Measurements from ENCODE around the gene MIR17HG. TPM values are rescaled to one million over a fixed set of nuclear protein-coding genes. Genes with fewer than 3 reads are reported as not detected.
A peak's percentile ranks its signal among the peaks of the same experiment; 100 is the strongest.

Gene MIR17HG
- 0.10 TPM for polyA plus RNA-seq (2013, experiment 1 of 2)
- polyA plus RNA-seq (2013, experiment 2 of 2): 0.12 TPM

DNA sequence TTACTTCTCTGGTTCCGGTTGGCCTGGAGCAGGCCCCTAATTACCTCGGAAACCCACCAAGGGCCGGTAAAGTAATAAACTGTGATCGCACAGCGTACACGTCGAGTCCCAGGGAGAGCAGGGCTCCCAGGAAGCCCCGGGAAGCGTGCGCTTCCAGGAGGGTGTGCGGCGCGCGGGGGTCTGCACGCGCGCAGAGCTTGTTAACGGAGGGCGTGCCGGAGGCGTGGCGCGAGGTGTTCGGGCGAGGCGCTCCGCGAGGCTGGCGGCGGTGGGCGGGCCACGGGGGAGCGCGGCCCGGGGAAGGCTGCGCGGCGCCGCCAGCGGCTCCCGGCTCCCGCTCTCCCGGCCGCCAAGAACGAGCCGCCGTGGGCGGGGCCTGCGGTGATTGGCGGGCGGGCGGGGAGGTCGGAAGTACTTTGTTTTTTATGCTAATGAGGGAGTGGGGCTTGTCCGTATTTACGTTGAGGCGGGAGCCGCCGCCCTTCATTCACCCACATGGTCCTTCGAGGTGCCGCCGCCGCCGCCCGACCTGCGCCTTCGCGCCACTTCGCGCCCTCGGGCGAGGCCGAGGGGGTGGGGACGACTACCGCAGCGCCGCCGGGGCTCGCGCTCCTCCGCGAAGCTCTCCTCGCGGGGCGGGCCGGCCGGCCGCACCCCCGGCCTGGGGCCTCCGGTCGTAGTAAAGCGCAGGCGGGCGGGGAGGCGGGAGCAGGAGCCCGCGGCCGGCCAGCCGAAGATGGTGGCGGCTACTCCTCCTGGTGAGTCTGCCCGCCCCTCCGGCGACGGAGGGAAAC is at the start of gene MIR17HG:
Gene MIR17HG, plus strand, starts transcription at position 486 of the 794 bp plus-strand sequence.
- no peaks in the 10 kb centered on the region for H3K9me3 ChIP-seq (ENCODE audit: control insufficient read depth, low read length)
- H3K27ac ChIP-seq (ENCODE audit: low read length, poor library complexity, severe bottlenecking): peak within 1 kb of the TSS; percentile 75
- H3K14ac ChIP-seq (ENCODE audit: low read length in 2 of 2): peak within 1 kb of the TSS; percentile 92 to 97
- peak within 1 kb of the TSS in 1 of 2 experiments; percentile 52 for H2BK12ac ChIP-seq (ENCODE audit: low read length in 2 of 2)
- H3K27me3 ChIP-seq (ENCODE audit: control insufficient read depth in 1 of 2, insufficient read depth in 1 of 2, low read length in 2 of 2): peaks cover 0 to 19% of the 10 kb centered on the region in 2 experiments
- H3K18ac ChIP-seq (ENCODE audit: low read depth in 1 of 2, low read length in 2 of 2): peak within 1 kb of the TSS; percentile 98 to 99
- peak within 1 kb of the TSS; percentile 94 to 97 for H3K4me3 ChIP-seq (ENCODE audit: insufficient read depth in 1 of 2, low read depth in 1 of 2, low read length in 2 of 2)
- H3K79me1 ChIP-seq (replicated peaks; ENCODE audit: low read length, poor library complexity, severe bottlenecking): no peaks in the 10 kb centered on the region
- H3K36me3 ChIP-seq (ENCODE audit: control insufficient read depth in 1 of 2, insufficient read depth in 2 of 2, low read depth in 1 of 2, low read length in 2 of 2): peaks cover 6 to 24% of the 10 kb centered on the region in 2 experiments
- H3K23ac ChIP-seq (ENCODE audit: low read length in 2 of 2): peak within 1 kb of the TSS in 1 of 2 experiments; percentile 80
- H2BK120ac ChIP-seq (ENCODE audit: low read depth, low read length): peak within 1 kb of the TSS; percentile 98
- H3K9ac ChIP-seq (ENCODE audit: low read length): peak within 1 kb of the TSS; percentile 91
- H4K8ac ChIP-seq (ENCODE audit: low read length): peak within 1 kb of the TSS; percentile 80
- peak within 1 kb of the TSS; percentile 96 for H2BK5ac ChIP-seq (ENCODE audit: low read depth, low read length, poor library complexity, severe bottlenecking)
- DNase-seq: peak; percentile 86
- H2AFZ ChIP-seq (ENCODE audit: low read depth, low read length): peak within 1 kb of the TSS; percentile 89
- H2BK15ac ChIP-seq (ENCODE audit: low read depth, poor library complexity, severe bottlenecking): peak within 1 kb of the TSS; percentile 99
- under 1% methylated on average over 62 of the region's 103 CpGs for WGBS
- H3K4ac ChIP-seq (ENCODE audit: low read depth in 1 of 2, low read length in 2 of 2): peak within 1 kb of the TSS; percentile 97
- peak within 1 kb of the TSS; percentile 95 for H3K4me2 ChIP-seq (ENCODE audit: low read length, poor library complexity, severe bottlenecking)
- peak within 1 kb of the TSS; percentile 75 for H2AK5ac ChIP-seq (ENCODE audit: low read length, severe bottlenecking)
- H3K4me1 ChIP-seq (ENCODE audit: control insufficient read depth, insufficient read depth, low read depth, low read length): peaks cover 4% of the 10 kb centered on the region
- peak within 1 kb of the TSS; percentile 95 for H4K91ac ChIP-seq (ENCODE audit: low read length)

DNA sequence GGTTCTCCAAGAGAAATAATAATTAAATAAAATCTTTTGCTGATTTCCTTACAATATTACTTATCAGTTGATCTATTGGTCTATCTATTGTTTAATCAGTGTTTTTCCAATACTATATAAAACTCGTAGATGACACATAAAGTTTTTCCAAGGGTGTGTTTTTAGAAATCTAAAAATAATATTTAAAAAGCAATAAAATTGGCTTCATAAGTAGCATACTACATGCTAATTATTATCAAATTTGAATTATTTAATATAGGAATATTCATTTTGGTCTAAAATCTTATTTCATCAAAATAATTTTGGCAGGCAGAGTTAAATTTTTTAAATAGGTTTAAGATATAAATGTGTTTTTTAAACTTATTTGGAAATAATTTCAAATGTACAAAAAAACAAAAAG is 49.4 kb upstream of the MIR17HG start:
- Histone ChIP-seq H2AFZ (ENCODE audit: low read depth, low read length) (no peak overlapping the region), H3K9ac (ENCODE audit: low read length) (no peak overlapping the region), H3K9me3 (ENCODE audit: control insufficient read depth, low read length) (no peaks in the 10 kb centered on the region), H3K27me3 (ENCODE audit: control insufficient read depth in 1 of 2, insufficient read depth in 1 of 2, low read length in 2 of 2) (no peaks in the 10 kb centered on the region), H2BK5ac (ENCODE audit: low read depth, low read length, poor library complexity, severe bottlenecking) (no peak overlapping the region), H2BK120ac (ENCODE audit: low read depth, low read length) (no peak overlapping the region), H3K4me2 (ENCODE audit: low read length, poor library complexity, severe bottlenecking) (no peak overlapping the region), H3K23ac (ENCODE audit: low read length in 2 of 2) (no peak overlapping the region), H3K4ac (ENCODE audit: low read depth in 1 of 2, low read length in 2 of 2) (no peak overlapping the region), H4K8ac (ENCODE audit: low read length) (no peak overlapping the region), H2BK15ac (ENCODE audit: low read depth, poor library complexity, severe bottlenecking) (no peak overlapping the region), H3K27ac (ENCODE audit: low read length, poor library complexity, severe bottlenecking) (no peak overlapping the region), H3K36me3 (ENCODE audit: control insufficient read depth in 1 of 2, insufficient read depth in 2 of 2, low read depth in 1 of 2, low read length in 2 of 2) (no peaks in the 10 kb centered on the region), H2AK5ac (ENCODE audit: low read length, severe bottlenecking) (no peak overlapping the region), H3K14ac (ENCODE audit: low read length in 2 of 2) (no peak overlapping the region), H2BK12ac (ENCODE audit: low read length in 2 of 2) (no peak overlapping the region), H3K4me1 (ENCODE audit: control insufficient read depth, insufficient read depth, low read depth, low read length) (no peaks in the 10 kb centered on the region), H4K91ac (ENCODE audit: low read length) (no peak overlapping the region), H3K4me3 (ENCODE audit: insufficient read depth in 1 of 2, low read depth in 1 of 2, low read length in 2 of 2) (no peak overlapping the region), H3K18ac (ENCODE audit: low read depth in 1 of 2, low read length in 2 of 2) (no peak overlapping the region), H3K79me1 (replicated peaks; ENCODE audit: low read length, poor library complexity, severe bottlenecking) (no peaks in the 10 kb centered on the region)
- DNase-seq: no peak
- WGBS: no CpG with 5 or more reads among the region's 1 CpG

DNA sequence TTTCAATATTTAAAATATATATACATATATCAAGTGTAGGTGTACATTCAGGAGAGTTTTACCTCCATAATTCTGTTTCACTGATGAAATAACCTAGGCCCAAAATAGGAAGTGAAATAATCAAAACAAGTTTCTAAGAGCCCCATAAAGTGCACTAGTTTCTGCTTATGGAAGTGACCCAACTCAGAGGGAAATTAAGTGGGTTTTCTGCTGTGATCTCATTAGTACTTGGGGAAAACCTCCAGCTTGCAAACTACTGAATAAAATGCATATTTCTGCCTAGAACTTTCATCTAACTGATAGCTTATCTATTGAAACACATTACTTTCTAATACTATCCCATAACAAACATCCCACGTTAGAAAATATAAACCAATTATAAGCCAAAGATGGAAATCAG is 45.4 kb upstream of the MIR17HG start:
- no CpG with 5 or more reads among the region's 1 CpG for WGBS
- H3K36me3 ChIP-seq (ENCODE audit: control insufficient read depth in 1 of 2, insufficient read depth in 2 of 2, low read depth in 1 of 2, low read length in 2 of 2): no peaks in the 10 kb centered on the region
- H4K8ac ChIP-seq (ENCODE audit: low read length): no peak overlapping the region
- no peak overlapping the region for H3K9ac ChIP-seq (ENCODE audit: low read length)
- no peak overlapping the region for H3K27ac ChIP-seq (ENCODE audit: low read length, poor library complexity, severe bottlenecking)
- H3K14ac ChIP-seq (ENCODE audit: low read length in 2 of 2): no peak overlapping the region
- H2AK5ac ChIP-seq (ENCODE audit: low read length, severe bottlenecking): no peak overlapping the region
- no peak overlapping the region for H3K18ac ChIP-seq (ENCODE audit: low read depth in 1 of 2, low read length in 2 of 2)
- H3K4me3 ChIP-seq (ENCODE audit: insufficient read depth in 1 of 2, low read depth in 1 of 2, low read length in 2 of 2): no peak overlapping the region
- DNase-seq: no peak
- no peaks in the 10 kb centered on the region for H3K27me3 ChIP-seq (ENCODE audit: control insufficient read depth in 1 of 2, insufficient read depth in 1 of 2, low read length in 2 of 2)
- no peak overlapping the region for H3K23ac ChIP-seq (ENCODE audit: low read length in 2 of 2)
- no peak overlapping the region for H3K4ac ChIP-seq (ENCODE audit: low read depth in 1 of 2, low read length in 2 of 2)
- H2BK5ac ChIP-seq (ENCODE audit: low read depth, low read length, poor library complexity, severe bottlenecking): no peak overlapping the region
- no peak overlapping the region for H2AFZ ChIP-seq (ENCODE audit: low read depth, low read length)
- no peaks in the 10 kb centered on the region for H3K4me1 ChIP-seq (ENCODE audit: control insufficient read depth, insufficient read depth, low read depth, low read length)
- no peak overlapping the region for H4K91ac ChIP-seq (ENCODE audit: low read length)
- H3K4me2 ChIP-seq (ENCODE audit: low read length, poor library complexity, severe bottlenecking): no peak overlapping the region
- no peak overlapping the region for H2BK12ac ChIP-seq (ENCODE audit: low read length in 2 of 2)
- H2BK15ac ChIP-seq (ENCODE audit: low read depth, poor library complexity, severe bottlenecking): no peak overlapping the region
- H3K9me3 ChIP-seq (ENCODE audit: control insufficient read depth, low read length): no peaks in the 10 kb centered on the region
- H2BK120ac ChIP-seq (ENCODE audit: low read depth, low read length): no peak overlapping the region
- no peaks in the 10 kb centered on the region for H3K79me1 ChIP-seq (replicated peaks; ENCODE audit: low read length, poor library complexity, severe bottlenecking)

GRCh38 chr13:91303031-91303430 is 44.5 kb upstream of the MIR17HG start:
- no peak overlapping the region for H2AK5ac ChIP-seq (ENCODE audit: low read length, severe bottlenecking)
- no peak overlapping the region for H2BK120ac ChIP-seq (ENCODE audit: low read depth, low read length)
- H3K4me3 ChIP-seq (ENCODE audit: insufficient read depth in 1 of 2, low read depth in 1 of 2, low read length in 2 of 2): no peak overlapping the region
- no peaks in the 10 kb centered on the region for H3K27me3 ChIP-seq (ENCODE audit: control insufficient read depth in 1 of 2, insufficient read depth in 1 of 2, low read length in 2 of 2)
- H3K27ac ChIP-seq (ENCODE audit: low read length, poor library complexity, severe bottlenecking): no peak overlapping the region
- no peak overlapping the region for H3K18ac ChIP-seq (ENCODE audit: low read depth in 1 of 2, low read length in 2 of 2)
- DNase-seq: no peak
- H3K79me1 ChIP-seq (replicated peaks; ENCODE audit: low read length, poor library complexity, severe bottlenecking): no peaks in the 10 kb centered on the region
- no peak overlapping the region for H2BK15ac ChIP-seq (ENCODE audit: low read depth, poor library complexity, severe bottlenecking)
- no peaks in the 10 kb centered on the region for H3K9me3 ChIP-seq (ENCODE audit: control insufficient read depth, low read length)
- no peak overlapping the region for H4K91ac ChIP-seq (ENCODE audit: low read length)
- no peak overlapping the region for H3K14ac ChIP-seq (ENCODE audit: low read length in 2 of 2)
- H3K4ac ChIP-seq (ENCODE audit: low read depth in 1 of 2, low read length in 2 of 2): no peak overlapping the region
- no peak overlapping the region for H3K23ac ChIP-seq (ENCODE audit: low read length in 2 of 2)
- H2AFZ ChIP-seq (ENCODE audit: low read depth, low read length): no peak overlapping the region
- no peaks in the 10 kb centered on the region for H3K36me3 ChIP-seq (ENCODE audit: control insufficient read depth in 1 of 2, insufficient read depth in 2 of 2, low read depth in 1 of 2, low read length in 2 of 2)
- no peak overlapping the region for H4K8ac ChIP-seq (ENCODE audit: low read length)
- 93% methylated on average over 1 of the region's 5 CpGs for WGBS
- H3K4me1 ChIP-seq (ENCODE audit: control insufficient read depth, insufficient read depth, low read depth, low read length): no peaks in the 10 kb centered on the region
- H3K4me2 ChIP-seq (ENCODE audit: low read length, poor library complexity, severe bottlenecking): no peak overlapping the region
- no peak overlapping the region for H2BK5ac ChIP-seq (ENCODE audit: low read depth, low read length, poor library complexity, severe bottlenecking)
- H3K9ac ChIP-seq (ENCODE audit: low read length): no peak overlapping the region
- no peak overlapping the region for H2BK12ac ChIP-seq (ENCODE audit: low read length in 2 of 2)
